DND-41 (cell line): ENCODE results near the gene EGFLAM.

Source experiments
- EZH2 ChIP-seq: IDR thresholded peaks from 3 replicates; pipeline ENCODE4 v1.6.1; 2012; ENCODE audit warnings: borderline replicate concordance, low read depth, mild to moderate bottlenecking, moderate library complexity, low read length, inconsistent platforms; ENCODE audit not compliant: severe bottlenecking
- TF ChIP-seq, protein P1 (sequence below): IDR thresholded peaks from 2 replicates; pipeline ENCODE4 v1.5.1; 2012; ENCODE audit warnings: borderline replicate concordance, low read length, moderate library complexity, mild to moderate bottlenecking; ENCODE audit not compliant: poor library complexity, severe bottlenecking; ENCODE audit errors: extremely low read depth

DNA sequence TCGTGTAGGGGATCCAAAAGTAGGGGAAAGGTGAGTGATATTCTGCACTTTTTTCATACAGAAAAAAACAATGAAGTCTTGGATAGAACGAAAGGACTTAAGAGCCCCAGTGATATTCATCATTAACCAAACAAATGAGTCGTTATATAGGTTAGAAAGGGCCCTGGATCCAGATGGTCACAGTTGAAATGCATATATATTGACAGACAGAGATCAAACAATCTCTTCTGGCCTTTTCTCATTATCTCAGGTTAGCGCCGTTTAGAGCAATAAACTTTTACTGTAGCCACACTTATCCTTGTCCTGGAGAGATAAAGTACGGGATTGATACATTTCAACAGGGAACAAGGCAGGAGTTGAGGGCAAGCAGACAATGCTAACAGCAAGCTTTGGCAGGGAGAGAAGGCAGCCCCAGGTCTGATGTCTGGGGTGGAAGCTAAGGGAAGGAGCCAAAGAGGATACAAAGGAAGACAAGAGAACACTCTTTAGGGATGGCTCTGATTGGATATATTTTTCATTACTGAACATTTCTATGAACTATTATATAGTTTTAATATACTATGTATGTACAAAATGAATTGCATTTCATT, 221.1 kb downstream of the EGFLAM start:
- TF ChIP-seq, protein P1, sequence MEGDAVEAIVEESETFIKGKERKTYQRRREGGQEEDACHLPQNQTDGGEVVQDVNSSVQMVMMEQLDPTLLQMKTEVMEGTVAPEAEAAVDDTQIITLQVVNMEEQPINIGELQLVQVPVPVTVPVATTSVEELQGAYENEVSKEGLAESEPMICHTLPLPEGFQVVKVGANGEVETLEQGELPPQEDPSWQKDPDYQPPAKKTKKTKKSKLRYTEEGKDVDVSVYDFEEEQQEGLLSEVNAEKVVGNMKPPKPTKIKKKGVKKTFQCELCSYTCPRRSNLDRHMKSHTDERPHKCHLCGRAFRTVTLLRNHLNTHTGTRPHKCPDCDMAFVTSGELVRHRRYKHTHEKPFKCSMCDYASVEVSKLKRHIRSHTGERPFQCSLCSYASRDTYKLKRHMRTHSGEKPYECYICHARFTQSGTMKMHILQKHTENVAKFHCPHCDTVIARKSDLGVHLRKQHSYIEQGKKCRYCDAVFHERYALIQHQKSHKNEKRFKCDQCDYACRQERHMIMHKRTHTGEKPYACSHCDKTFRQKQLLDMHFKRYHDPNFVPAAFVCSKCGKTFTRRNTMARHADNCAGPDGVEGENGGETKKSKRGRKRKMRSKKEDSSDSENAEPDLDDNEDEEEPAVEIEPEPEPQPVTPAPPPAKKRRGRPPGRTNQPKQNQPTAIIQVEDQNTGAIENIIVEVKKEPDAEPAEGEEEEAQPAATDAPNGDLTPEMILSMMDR, result no peak
- no peak for TF ChIP-seq EZH2
